Vagina (tissue), 2 donors: ENCODE measurements around the gene FAP.

Experiments
- CTCF ChIP-seq, 3 experiments: fragments of 450-650 bp in 2 of 3; fragments of 200-600 bp in 1 of 3; sonication (generic) in 1 of 3; IDR thresholded peaks; one replicate each; pipeline ENCODE4 v1.5.1; 2017 to 2019; ENCODE audit warnings: antibody characterized with exemption in 3 of 3, mild to moderate bottlenecking in 2 of 3, moderate library complexity in 2 of 3
- POLR2A ChIP-seq, 2 donors: fragments of 450-650 bp; IDR thresholded peaks; one replicate each; pipeline ENCODE4 v1.6.1; 2017; ENCODE audit warnings: antibody characterized with exemption in 2 of 2, mild to moderate bottlenecking in 2 of 2, moderate library complexity in 2 of 2
- POLR2AphosphoS5 ChIP-seq, 2 donors: sonication (generic); formaldehyde crosslinking; IDR thresholded peaks; one replicate each; pipeline ENCODE4 v1.9.0; 2017; ENCODE audit warnings: antibody characterized with exemption in 2 of 2, mild to moderate bottlenecking in 2 of 2, low read depth in 1 of 2; ENCODE audit not compliant: insufficient read depth in 1 of 2

GRCh38 chr2:162266460-162266760 lies 23.2 kb upstream of the FAP start:
- TF ChIP-seq POLR2A (IDR thresholded peaks at IDR 0.05) (no peak), CTCF (IDR thresholded peaks at IDR 0.05) (no peak), POLR2AphosphoS5 (IDR thresholded peaks at IDR 0.05; ENCODE audit: insufficient read depth in 1 of 2, low read depth in 1 of 2) (no peak)
